ENCODE results near the gene ALPI.
"Not testable (repeated sequence)": the region's sequence is repeated elsewhere in the genome, so short reads cannot be mapped to it uniquely, and the experiment has no call there.

The ALPI gene

DNA sequence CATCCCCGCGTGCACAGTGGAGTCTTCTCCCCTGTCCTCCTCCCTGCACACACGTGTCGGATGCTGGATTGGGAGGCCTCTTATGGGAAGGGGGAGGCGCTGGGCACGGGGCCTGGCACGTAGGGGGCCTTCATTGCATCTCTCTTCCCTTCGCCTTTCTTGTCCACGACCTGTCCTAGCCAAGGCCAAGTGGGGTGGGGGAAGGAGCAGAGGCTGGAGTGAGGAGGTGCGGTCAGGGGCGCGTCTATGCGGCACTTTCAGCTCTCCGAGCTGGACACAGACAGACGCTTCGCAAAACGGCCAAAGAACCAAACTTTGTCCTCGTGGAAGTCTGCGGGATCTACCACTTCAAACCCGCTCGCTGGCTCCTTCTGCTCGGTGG is 35.9 kb upstream of the ALPI start:
- Histone ChIP-seq H3K27ac (no peak overlapping the region), H3K4me3 (no peak overlapping the region), H3K9ac (ENCODE audit: insufficient read length) (no peak overlapping the region), H3K9me3 (ENCODE audit: low read depth, low read length) (no peaks in the 10 kb centered on the region), H3K36me3 (ENCODE audit: insufficient read depth, low read length) (no peaks in the 10 kb centered on the region)
- no peak for TF ChIP-seq EZH2 (IDR thresholded peaks at IDR 0.05)
- TF ChIP-seq FOXP2 (optimal IDR thresholded peaks at IDR 0.05; ENCODE audit: control extremely low read depth, extremely low read length, insufficient read depth): no peak
- DNase-seq (ENCODE audit: low read depth, low spot score): no peak

DNA sequence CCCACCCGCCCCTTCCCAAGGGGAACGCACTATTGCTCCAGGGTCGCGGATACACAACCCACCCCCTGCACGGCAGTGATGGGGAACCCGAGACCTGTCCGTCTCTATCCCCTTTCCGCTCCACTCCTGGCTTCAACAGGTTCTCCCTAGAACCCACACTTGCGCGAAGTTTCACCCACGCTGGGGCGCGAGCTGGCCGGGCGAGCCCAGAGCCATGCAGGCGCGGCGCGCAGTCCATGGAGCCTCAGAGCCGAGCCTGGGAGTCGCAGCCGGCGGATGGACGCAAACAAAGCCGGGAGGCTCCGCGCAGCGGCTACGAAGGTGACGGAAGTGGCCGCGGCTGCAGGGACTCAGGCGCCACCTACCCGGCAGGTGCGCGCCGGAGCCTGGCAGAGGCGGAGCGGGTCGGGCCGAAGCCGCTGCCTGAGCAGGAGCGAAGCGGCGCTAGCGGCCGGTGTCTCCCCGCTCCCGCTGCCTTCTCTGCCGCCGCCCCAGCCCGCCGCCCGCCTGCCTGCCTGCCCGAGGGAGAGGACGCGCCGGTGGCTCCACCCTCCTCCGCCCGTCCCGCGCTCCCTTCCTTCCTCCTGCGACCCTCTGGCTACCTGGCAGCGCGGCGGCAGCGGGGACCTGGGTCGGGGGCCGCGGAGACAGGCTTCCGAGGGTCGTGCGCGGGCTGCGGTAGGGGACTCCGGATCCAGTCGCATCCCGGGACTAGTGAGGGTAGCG is 35.3 kb upstream of the ALPI start:
- no peak for DNase-seq (ENCODE audit: low read depth, low spot score)
- Histone ChIP-seq H3K27ac (no peak overlapping the region), H3K9ac (ENCODE audit: insufficient read length) (no peak overlapping the region), H3K9me3 (ENCODE audit: low read depth, low read length) (no peaks in the 10 kb centered on the region), H3K36me3 (ENCODE audit: insufficient read depth, low read length) (no peaks in the 10 kb centered on the region), H3K4me3 (no peak overlapping the region)
- TF ChIP-seq POLR2AphosphoS5 (IDR thresholded peaks at IDR 0.05; ENCODE audit: borderline replicate concordance, low read depth, low read length) (no peak), EZH2 (IDR thresholded peaks at IDR 0.05) (no peak), FOXP2 (optimal IDR thresholded peaks at IDR 0.05; ENCODE audit: control extremely low read depth, extremely low read length, insufficient read depth) (no peak)

DNA sequence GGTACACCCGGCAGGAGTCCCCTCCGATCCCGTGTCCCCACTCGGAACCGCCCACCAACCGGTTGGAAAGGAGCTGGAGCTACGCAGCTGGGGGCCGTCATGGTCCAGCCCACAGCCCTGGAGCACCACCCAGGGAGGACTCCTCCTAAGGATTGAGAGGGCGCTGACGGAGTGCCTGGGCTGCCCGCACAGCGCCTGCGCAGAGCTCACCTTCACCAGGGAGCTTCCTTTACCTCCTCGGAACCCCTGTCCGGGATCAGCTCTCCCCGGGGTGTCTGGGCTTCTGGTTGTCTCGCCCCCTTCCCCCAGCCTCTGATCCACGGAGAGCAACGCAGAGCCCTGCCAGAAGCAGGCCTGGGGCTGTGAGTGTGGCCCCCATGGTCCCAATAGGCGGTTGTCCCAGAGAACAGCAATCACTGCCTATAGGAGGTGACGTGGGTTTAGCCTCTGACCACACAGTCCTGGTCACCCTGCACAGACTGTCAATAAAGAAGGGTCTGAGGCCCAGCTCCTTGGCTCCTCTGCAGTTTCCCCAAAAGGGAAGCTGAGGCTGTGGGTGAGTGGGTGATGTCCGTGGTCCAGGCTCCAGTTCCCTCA is 34.7 kb upstream of the ALPI start:
- no peaks in the 10 kb centered on the region for H3K36me3 ChIP-seq (ENCODE audit: insufficient read depth, low read length)
- H3K9ac ChIP-seq (ENCODE audit: insufficient read length): no peak overlapping the region
- DNase-seq (ENCODE audit: low read depth, low spot score): no peak
- H3K4me3 ChIP-seq: no peak overlapping the region
- H3K27ac ChIP-seq: no peak overlapping the region
- H3K9me3 ChIP-seq (ENCODE audit: low read depth, low read length): no peaks in the 10 kb centered on the region
- TF ChIP-seq EZH2 (IDR thresholded peaks at IDR 0.05) (no peak), POLR2AphosphoS5 (IDR thresholded peaks at IDR 0.05; ENCODE audit: borderline replicate concordance, low read depth, low read length) (no peak), FOXP2 (optimal IDR thresholded peaks at IDR 0.05; ENCODE audit: control extremely low read depth, extremely low read length, insufficient read depth) (no peak)

DNA sequence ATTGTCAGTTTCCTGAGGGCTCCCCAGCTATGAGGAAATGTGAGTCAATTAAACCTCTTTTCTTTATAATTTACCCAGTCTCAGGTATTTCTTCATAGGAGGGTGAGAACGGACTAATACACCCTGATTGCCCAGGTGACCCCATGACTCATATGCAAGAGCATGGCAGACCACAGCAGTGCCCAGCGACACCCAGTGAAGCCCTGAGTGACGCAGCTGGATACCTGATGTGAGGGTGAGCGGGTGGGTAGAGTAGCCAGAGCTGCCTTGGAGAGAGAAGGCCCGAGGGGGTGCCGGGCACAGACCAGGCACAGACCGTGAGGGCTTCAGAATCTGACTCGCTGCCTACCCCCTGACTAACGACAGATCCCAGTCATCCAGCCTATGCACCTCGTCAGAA is 33.9 kb upstream of the ALPI start:
- H3K9me3 ChIP-seq (ENCODE audit: low read depth, low read length): no peaks in the 10 kb centered on the region
- H3K9ac ChIP-seq (ENCODE audit: insufficient read length): no peak overlapping the region
- no peak overlapping the region for H3K4me3 ChIP-seq
- no peak for TF ChIP-seq EZH2 (IDR thresholded peaks at IDR 0.05)
- TF ChIP-seq POLR2AphosphoS5 (IDR thresholded peaks at IDR 0.05; ENCODE audit: borderline replicate concordance, low read depth, low read length): no peak
- TF ChIP-seq FOXP2 (optimal IDR thresholded peaks at IDR 0.05; ENCODE audit: control extremely low read depth, extremely low read length, insufficient read depth): no peak
- H3K36me3 ChIP-seq (ENCODE audit: insufficient read depth, low read length): no peaks in the 10 kb centered on the region
- H3K27ac ChIP-seq: no peak overlapping the region
- DNase-seq (ENCODE audit: low read depth, low spot score): no peak

DNA sequence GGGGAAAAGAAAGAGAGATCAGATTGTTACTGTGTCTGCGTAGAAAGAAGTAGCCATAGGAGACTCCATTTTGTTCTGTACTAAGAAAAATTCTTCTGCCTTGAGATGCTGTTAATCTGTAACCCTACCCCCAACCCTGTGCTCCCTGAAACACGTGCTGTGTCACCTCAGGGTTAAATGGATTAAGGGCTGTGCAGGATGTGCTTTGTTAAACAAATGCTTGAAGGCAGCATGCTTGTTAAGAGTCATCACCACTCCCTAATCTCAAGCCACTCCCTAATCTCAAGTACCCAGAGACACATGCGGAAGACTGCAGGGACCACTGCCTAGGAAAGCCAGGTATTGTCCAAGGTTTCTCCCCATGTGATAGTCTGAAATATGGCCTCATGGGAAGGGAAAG is 33.0 kb upstream of the ALPI start:
- not testable (repeated sequence) for H3K27ac ChIP-seq; H3K9ac ChIP-seq (ENCODE audit: insufficient read length); H3K36me3 ChIP-seq (ENCODE audit: insufficient read depth, low read length); H3K9me3 ChIP-seq (ENCODE audit: low read depth, low read length); DNase-seq (ENCODE audit: low read depth, low spot score); H3K4me3 ChIP-seq

DNA sequence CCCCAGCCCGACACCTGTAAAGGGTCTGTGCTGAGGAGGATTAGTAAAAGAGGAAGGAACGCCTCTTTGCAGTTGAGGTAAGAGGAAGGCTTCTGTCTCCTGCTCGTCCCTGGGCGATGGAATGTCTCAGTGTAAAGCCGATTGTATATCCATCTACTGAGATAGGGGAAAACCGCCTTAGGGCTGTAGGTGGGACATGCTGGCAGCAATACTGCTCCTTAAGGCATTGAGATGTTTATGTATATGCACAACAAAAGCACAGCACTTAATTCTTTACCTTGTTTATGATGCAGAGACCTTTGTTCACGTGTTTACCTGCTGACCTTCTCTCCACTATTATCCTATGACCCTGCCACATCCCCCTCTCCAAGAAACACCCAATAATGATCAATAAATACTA is 32.5 kb upstream of the ALPI start:
- H3K9ac ChIP-seq (ENCODE audit: insufficient read length): not testable (repeated sequence)

DNA sequence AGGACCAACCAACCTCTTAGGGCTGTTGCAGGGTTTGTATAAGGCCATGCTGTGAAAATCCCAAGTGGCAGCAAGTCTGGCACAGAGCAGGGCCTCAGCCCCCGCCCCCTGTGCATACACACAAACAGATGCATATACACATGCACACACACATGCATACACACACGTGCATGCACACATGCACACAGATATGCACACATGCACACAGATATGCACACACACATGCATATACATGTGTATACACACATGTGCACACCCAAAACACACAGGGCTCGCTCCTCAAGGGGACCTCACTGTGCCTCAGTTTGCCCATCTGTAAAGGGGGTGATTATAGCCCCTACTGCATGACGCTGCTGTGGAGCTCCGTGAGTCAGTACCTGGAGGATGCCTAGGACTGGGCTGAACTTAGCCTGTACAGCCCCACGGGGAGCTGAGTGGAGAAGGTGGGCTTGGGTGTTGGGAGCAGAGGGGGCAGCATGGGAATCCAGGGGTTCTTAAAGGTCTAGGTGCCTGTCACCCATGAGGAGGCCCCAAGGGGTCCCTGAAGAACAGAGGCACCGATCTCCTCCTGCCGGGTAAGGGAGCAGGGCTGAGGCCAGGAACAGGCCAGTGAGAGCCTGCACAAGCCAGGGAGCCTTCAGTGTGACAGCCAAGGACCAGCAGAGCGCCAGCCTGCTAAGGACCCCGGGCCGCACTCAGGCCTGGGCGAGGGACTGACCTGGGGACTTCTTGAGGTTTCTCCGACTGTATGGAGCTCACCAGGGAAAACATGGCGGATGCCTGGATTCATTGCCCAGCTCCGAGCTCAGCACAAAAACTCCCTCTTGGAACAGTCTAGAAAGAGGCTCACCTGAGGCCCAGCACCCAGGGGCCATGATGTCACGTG is 24.0 kb upstream of the ALPI start:
- no peaks in the 10 kb centered on the region for H3K36me3 ChIP-seq (ENCODE audit: insufficient read depth, low read length)
- DNase-seq (ENCODE audit: low read depth, low spot score): no peak
- no peak for TF ChIP-seq POLR2AphosphoS5 (IDR thresholded peaks at IDR 0.05; ENCODE audit: borderline replicate concordance, low read depth, low read length)
- no peak for TF ChIP-seq EZH2 (IDR thresholded peaks at IDR 0.05)
- no peak for TF ChIP-seq FOXP2 (optimal IDR thresholded peaks at IDR 0.05; ENCODE audit: control extremely low read depth, extremely low read length, insufficient read depth)
- H3K9me3 ChIP-seq (ENCODE audit: low read depth, low read length): no peaks in the 10 kb centered on the region
- H3K4me3 ChIP-seq: no peak overlapping the region
- no peak overlapping the region for H3K27ac ChIP-seq
- no peak overlapping the region for H3K9ac ChIP-seq (ENCODE audit: insufficient read length)

More for the DNA sequence above, 32.5 kb upstream of the ALPI start:
- DNase-seq (ENCODE audit: low read depth, low spot score); H3K4me3 ChIP-seq; H3K9me3 ChIP-seq (ENCODE audit: low read depth, low read length); H3K36me3 ChIP-seq (ENCODE audit: insufficient read depth, low read length); H3K27ac ChIP-seq: not testable (repeated sequence)

DNA sequence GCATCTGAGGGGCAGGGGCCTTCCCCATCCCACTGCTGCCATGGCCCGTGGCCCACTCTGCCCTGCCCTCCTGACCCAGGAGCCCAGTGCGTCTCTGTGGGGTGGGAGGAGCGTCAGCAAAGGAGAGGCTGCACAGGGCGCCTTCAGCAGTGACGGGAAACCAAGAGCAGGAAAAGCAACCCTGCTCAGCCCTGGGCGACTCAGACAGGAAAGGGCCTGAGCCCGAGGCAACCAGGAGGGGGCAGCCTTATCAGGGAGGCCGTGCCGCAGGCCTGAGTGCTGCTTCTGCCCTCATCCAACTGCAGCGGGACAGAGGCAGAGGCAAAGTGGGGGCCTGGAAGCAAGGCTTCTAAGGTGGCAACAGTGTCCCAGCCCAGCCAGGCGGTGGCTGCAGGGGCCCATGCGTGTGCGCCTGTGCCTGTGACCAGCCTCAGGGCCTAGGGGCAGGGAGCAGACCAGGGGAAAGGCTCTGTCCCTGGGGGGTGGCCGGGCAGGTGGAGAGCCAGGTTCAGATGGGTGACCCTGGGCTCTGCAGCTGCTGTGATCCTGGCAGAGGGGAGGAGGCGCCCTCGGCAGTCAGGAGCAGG is 23.3 kb upstream of the ALPI start:
- Histone ChIP-seq H3K36me3 (ENCODE audit: insufficient read depth, low read length) (no peaks in the 10 kb centered on the region), H3K9ac (ENCODE audit: insufficient read length) (no peak overlapping the region), H3K27ac (no peak overlapping the region), H3K4me3 (no peak overlapping the region), H3K9me3 (ENCODE audit: low read depth, low read length) (no peaks in the 10 kb centered on the region)
- DNase-seq (ENCODE audit: low read depth, low spot score): no peak
- no peak for TF ChIP-seq FOXP2 (optimal IDR thresholded peaks at IDR 0.05; ENCODE audit: control extremely low read depth, extremely low read length, insufficient read depth)
- TF ChIP-seq EZH2 (IDR thresholded peaks at IDR 0.05): no peak
- no peak for TF ChIP-seq POLR2AphosphoS5 (IDR thresholded peaks at IDR 0.05; ENCODE audit: borderline replicate concordance, low read depth, low read length)

DNA sequence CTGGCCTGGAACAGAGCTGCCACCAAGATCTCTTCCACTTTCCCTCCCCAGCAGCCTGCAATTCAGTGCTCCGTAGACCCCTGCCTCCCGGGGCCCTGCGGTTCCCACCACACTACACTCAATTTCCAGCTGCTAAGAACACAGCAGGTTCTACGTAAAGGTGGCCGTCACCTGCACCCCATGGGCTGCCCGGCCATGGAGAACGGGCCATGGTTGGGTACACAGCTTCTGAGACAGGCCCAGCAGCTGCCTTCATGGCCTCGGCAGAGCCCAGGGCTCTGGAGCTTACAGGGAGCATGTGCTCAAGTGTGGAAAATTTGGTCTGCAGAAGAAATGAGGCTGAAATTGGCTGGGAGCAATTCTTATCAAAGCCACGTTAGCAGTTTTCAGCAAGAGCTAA is 22.3 kb upstream of the ALPI start:
- H3K36me3 ChIP-seq (ENCODE audit: insufficient read depth, low read length); H3K4me3 ChIP-seq; H3K27ac ChIP-seq; H3K9ac ChIP-seq (ENCODE audit: insufficient read length); H3K9me3 ChIP-seq (ENCODE audit: low read depth, low read length); DNase-seq (ENCODE audit: low read depth, low spot score): not testable (repeated sequence)
